ENCODE results near the gene SH3PXD2B. TPM values are rescaled to one million over a fixed set of nuclear protein-coding genes. Genes with fewer than 3 reads are reported as not detected.

Gene SH3PXD2B
- total and polyA plus RNA-seq, 2 of the 13 experiments (the other 11 are each of a cell fraction or from before 2014, with no cell fraction given) = 3.4 to 4.6 TPM

- no peak; the same call in 1 of the 2 replicates for TF ChIP-seq MTA1 (CRISPR knock-in tag; IDR thresholded peaks at IDR 0.05; ENCODE audit: borderline replicate concordance)
- TF ChIP-seq ZFP36 (IDR thresholded peaks at IDR 0.05; ENCODE audit: borderline replicate concordance, low read depth, low read length, partially characterized antibody) = no peak
- TF ChIP-seq ZNF460 (CRISPR knock-in tag; IDR thresholded peaks at IDR 0.05; ENCODE audit: borderline replicate concordance) = no peak
- no peak for TF ChIP-seq ZNF34 (CRISPR knock-in tag; IDR thresholded peaks at IDR 0.05; ENCODE audit: borderline replicate concordance)
- no peak for TF ChIP-seq KLF13 (CRISPR knock-in tag; IDR thresholded peaks at IDR 0.05)
- TF ChIP-seq GLI4 (CRISPR knock-in tag; IDR thresholded peaks at IDR 0.05; ENCODE audit: borderline replicate concordance) = peak; percentile 75; the same call in 1 of the 2 replicates
- 0 out of 2 replicates have a peak, but pooled peaks have one; percentile 36 for TF ChIP-seq ZBTB43 (CRISPR knock-in tag; conservative IDR thresholded peaks at IDR 0.05)
- TF ChIP-seq HOXD1 (CRISPR knock-in tag; IDR thresholded peaks at IDR 0.05) = no peak
- TF ChIP-seq ZNF670 (CRISPR knock-in tag; IDR thresholded peaks at IDR 0.05; ENCODE audit: borderline replicate concordance) = no peak
- TF ChIP-seq DR1 (CRISPR knock-in tag; IDR thresholded peaks at IDR 0.05) = no peak
- TF ChIP-seq ZSCAN9 (CRISPR knock-in tag; IDR thresholded peaks at IDR 0.05; ENCODE audit: borderline replicate concordance) = no peak
- TF ChIP-seq, protein P1, sequence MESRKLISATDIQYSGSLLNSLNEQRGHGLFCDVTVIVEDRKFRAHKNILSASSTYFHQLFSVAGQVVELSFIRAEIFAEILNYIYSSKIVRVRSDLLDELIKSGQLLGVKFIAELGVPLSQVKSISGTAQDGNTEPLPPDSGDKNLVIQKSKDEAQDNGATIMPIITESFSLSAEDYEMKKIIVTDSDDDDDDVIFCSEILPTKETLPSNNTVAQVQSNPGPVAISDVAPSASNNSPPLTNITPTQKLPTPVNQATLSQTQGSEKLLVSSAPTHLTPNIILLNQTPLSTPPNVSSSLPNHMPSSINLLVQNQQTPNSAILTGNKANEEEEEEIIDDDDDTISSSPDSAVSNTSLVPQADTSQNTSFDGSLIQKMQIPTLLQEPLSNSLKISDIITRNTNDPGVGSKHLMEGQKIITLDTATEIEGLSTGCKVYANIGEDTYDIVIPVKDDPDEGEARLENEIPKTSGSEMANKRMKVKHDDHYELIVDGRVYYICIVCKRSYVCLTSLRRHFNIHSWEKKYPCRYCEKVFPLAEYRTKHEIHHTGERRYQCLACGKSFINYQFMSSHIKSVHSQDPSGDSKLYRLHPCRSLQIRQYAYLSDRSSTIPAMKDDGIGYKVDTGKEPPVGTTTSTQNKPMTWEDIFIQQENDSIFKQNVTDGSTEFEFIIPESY (CRISPR knock-in tag; IDR thresholded peaks at IDR 0.05) = 0 out of 2 replicates have a peak, but pooled peaks have one; percentile 10
- TF ChIP-seq PCBP2 (optimal IDR thresholded peaks at IDR 0.05; ENCODE audit: low read depth, low read length, poor library complexity, severe bottlenecking) = no peak
- TF ChIP-seq, protein P2, sequence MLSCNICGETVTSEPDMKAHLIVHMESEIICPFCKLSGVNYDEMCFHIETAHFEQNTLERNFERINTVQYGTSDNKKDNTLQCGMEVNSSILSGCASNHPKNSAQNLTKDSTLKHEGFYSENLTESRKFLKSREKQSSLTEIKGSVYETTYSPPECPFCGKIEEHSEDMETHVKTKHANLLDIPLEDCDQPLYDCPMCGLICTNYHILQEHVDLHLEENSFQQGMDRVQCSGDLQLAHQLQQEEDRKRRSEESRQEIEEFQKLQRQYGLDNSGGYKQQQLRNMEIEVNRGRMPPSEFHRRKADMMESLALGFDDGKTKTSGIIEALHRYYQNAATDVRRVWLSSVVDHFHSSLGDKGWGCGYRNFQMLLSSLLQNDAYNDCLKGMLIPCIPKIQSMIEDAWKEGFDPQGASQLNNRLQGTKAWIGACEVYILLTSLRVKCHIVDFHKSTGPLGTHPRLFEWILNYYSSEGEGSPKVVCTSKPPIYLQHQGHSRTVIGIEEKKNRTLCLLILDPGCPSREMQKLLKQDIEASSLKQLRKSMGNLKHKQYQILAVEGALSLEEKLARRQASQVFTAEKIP (CRISPR knock-in tag; IDR thresholded peaks at IDR 0.05; ENCODE audit: borderline replicate concordance) = no peak
- TF ChIP-seq ZNF777 (CRISPR knock-in tag; IDR thresholded peaks at IDR 0.05) = no peak; the same call in 1 of the 2 replicates
- no peak for TF ChIP-seq ELK4 (CRISPR knock-in tag; IDR thresholded peaks at IDR 0.05; ENCODE audit: borderline replicate concordance)
- TF ChIP-seq HDAC2 (CRISPR knock-in tag; IDR thresholded peaks at IDR 0.05) = no peak
- no peak for TF ChIP-seq XBP1 (CRISPR knock-in tag; IDR thresholded peaks at IDR 0.05)
- TF ChIP-seq, protein P3, sequence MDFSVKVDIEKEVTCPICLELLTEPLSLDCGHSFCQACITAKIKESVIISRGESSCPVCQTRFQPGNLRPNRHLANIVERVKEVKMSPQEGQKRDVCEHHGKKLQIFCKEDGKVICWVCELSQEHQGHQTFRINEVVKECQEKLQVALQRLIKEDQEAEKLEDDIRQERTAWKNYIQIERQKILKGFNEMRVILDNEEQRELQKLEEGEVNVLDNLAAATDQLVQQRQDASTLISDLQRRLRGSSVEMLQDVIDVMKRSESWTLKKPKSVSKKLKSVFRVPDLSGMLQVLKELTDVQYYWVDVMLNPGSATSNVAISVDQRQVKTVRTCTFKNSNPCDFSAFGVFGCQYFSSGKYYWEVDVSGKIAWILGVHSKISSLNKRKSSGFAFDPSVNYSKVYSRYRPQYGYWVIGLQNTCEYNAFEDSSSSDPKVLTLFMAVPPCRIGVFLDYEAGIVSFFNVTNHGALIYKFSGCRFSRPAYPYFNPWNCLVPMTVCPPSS (IDR thresholded peaks at IDR 0.05) = no peak
- TF ChIP-seq ZBTB1 (CRISPR knock-in tag; IDR thresholded peaks at IDR 0.05; ENCODE audit: borderline replicate concordance) = no peak
- no peak for TF ChIP-seq XRCC5 (optimal IDR thresholded peaks at IDR 0.05; ENCODE audit: low read length)
These were observed 171.1 kb downstream of the SH3PXD2B start, which contains the start of gene UBTD2 (continued) for GRCh38 chr5:172283020-172283861.
